Loucy (cell line): Measurements from ENCODE around the gene GRK3.

ENCODE experiments used
- EZH2phosphoT487 ChIP-seq: fragments of 200-600 bp; IDR thresholded peaks from 2 replicates; pipeline ENCODE4 v1.6.1; 2018; ENCODE audit warnings: antibody characterized with exemption, mild to moderate bottlenecking, moderate library complexity, borderline replicate concordance
- TF ChIP-seq, protein P1 (sequence below): fragments of 200-600 bp; sonication (generic); conservative IDR thresholded peaks from 2 replicates; pipeline ENCODE4 v1.5.1; 2014; ENCODE audit warnings: mild to moderate bottlenecking, antibody characterized with exemption, low read length

DNA sequence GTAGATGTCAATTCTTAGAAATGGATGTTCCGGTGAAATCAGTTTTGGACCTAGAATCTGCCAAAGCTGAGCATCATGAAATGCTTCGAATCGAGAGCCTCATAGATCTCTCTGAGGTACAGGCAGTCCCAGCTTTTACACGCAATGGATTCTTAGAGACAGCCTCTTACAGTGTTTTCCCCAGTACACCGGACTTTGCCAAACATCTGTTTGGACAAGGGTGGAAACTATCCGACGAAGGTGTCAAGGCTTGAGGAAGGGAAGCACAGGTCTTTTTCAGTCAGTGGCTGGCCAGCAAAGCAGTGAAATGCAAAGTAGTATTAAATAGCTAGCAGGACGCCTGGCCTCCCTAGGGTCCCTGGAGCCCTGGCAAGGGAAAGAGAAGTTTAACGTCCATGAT is 4.9 kb downstream of the GRK3 start:
- TF ChIP-seq, protein P1, sequence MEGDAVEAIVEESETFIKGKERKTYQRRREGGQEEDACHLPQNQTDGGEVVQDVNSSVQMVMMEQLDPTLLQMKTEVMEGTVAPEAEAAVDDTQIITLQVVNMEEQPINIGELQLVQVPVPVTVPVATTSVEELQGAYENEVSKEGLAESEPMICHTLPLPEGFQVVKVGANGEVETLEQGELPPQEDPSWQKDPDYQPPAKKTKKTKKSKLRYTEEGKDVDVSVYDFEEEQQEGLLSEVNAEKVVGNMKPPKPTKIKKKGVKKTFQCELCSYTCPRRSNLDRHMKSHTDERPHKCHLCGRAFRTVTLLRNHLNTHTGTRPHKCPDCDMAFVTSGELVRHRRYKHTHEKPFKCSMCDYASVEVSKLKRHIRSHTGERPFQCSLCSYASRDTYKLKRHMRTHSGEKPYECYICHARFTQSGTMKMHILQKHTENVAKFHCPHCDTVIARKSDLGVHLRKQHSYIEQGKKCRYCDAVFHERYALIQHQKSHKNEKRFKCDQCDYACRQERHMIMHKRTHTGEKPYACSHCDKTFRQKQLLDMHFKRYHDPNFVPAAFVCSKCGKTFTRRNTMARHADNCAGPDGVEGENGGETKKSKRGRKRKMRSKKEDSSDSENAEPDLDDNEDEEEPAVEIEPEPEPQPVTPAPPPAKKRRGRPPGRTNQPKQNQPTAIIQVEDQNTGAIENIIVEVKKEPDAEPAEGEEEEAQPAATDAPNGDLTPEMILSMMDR, result no peak
- TF ChIP-seq EZH2phosphoT487, result no peak
